Measurements from ENCODE around the gene PLPPR5. TPM values are rescaled to one million over a fixed set of nuclear protein-coding genes. Genes with fewer than 3 reads are reported as not detected.

Gene PLPPR5
- total and polyA plus RNA-seq, 2 of the 8 experiments (the other 6 are each of a cell fraction or from before 2014, with no cell fraction given): 1.9 to 5.6 TPM

- no peak overlapping the region for H4K91ac ChIP-seq (replicated peaks; ENCODE audit: insufficient read length, low read length)
- POLR2A ChIA-PET (ENCODE audit: partially characterized antibody): no interaction called here
- H3K27me3 ChIP-seq (replicated peaks in 1 of 4; ENCODE audit: control insufficient read depth in 3 of 4, extremely low read depth in 1 of 4, insufficient read depth in 3 of 4, low read length in 3 of 4): no peaks in the 10 kb centered on the region
- FAIRE-seq (no peak), DNase-seq (ENCODE audit: low read depth in 1 of 2, low spot score in 2 of 2) (no peak)
- H2AFZ ChIP-seq (ENCODE audit: low read length): no peak overlapping the region
- H2BK12ac ChIP-seq (ENCODE audit: low read depth, low read length): no peak overlapping the region
- no peak overlapping the region for H4K8ac ChIP-seq (ENCODE audit: extremely low read depth, insufficient read depth, low read length)
- H3K79me2 ChIP-seq (ENCODE audit: control insufficient read depth in 1 of 2, insufficient read depth in 2 of 2, low read length in 2 of 2): no peaks in the 10 kb centered on the region
- no peak overlapping the region for H3K9ac ChIP-seq (replicated peaks in 1 of 4; ENCODE audit: extremely low read depth in 1 of 4, low read depth in 3 of 4, low read length in 3 of 4)
- 96% methylated on average over 4 of the region's 4 CpGs; no CpG with 5 or more reads in 1 of the 2 experiments for WGBS, 2 experiments (ENCODE audit: extremely low coverage in 1 of 2, insufficient coverage in 1 of 2, insufficient read length in 1 of 2, insufficient replicate concordance in 2 of 2, low coverage in 1 of 2, low lambda C conversion rate in 2 of 2, missing lambda C conversion rate in 1 of 2)
- H3K23me2 ChIP-seq (ENCODE audit: low read depth, low read length): no peaks in the 10 kb centered on the region; the same call in 1 of the 2 replicates
- no peaks in the 10 kb centered on the region for H3K36me3 ChIP-seq (ENCODE audit: control insufficient read depth in 2 of 4, insufficient read depth in 4 of 4, low read length in 3 of 4)
- no peaks in the 10 kb centered on the region for H3K9me3 ChIP-seq (ENCODE audit: insufficient read depth in 2 of 2, low read depth in 1 of 2, low read length in 1 of 2)
- H3K56ac ChIP-seq (replicated peaks; ENCODE audit: insufficient read length, low read depth, low read length): no peak overlapping the region
- no peak overlapping the region for H2BK120ac ChIP-seq (replicated peaks; ENCODE audit: low read depth, low read length)
- no peak overlapping the region for H3K14ac ChIP-seq (ENCODE audit: insufficient read length)
- H2BK20ac ChIP-seq (ENCODE audit: low read length): no peak overlapping the region
- no peaks in the 10 kb centered on the region for H3K4me1 ChIP-seq (replicated peaks in 1 of 4; ENCODE audit: control insufficient read depth in 3 of 4, insufficient read depth in 4 of 4, low read length in 3 of 4)
- no peak overlapping the region for H3K18ac ChIP-seq (ENCODE audit: extremely low read depth, low read length)
- no peak overlapping the region for H3K23ac ChIP-seq (ENCODE audit: insufficient read length)
- H4K5ac ChIP-seq (ENCODE audit: insufficient read length, low read depth, low read length): no peak overlapping the region
- H3K4me3 ChIP-seq (ENCODE audit: extremely low read depth in 1 of 4, insufficient read depth in 2 of 4, low read depth in 3 of 4, low read length in 4 of 4): no peak overlapping the region
- no peak overlapping the region for H2BK5ac ChIP-seq (ENCODE audit: low read depth, low read length)
- no peak overlapping the region for H3K4ac ChIP-seq (replicated peaks; ENCODE audit: insufficient read length, low read depth, low read length)
- H3K4me2 ChIP-seq (ENCODE audit: insufficient read depth in 1 of 2, low read depth in 2 of 2, low read length in 2 of 2): no peak overlapping the region
- H4K20me1 ChIP-seq (replicated peaks in 1 of 2; ENCODE audit: control insufficient read depth in 1 of 2, insufficient read depth in 2 of 2, low read length in 2 of 2): no peaks in the 10 kb centered on the region
- no peak overlapping the region for H3K27ac ChIP-seq (ENCODE audit: low read depth, low read length)
- H2BK15ac ChIP-seq (ENCODE audit: low read length): no peak overlapping the region
- CTCF ChIA-PET (ENCODE audit: partially characterized antibody): no interaction called here
- no peaks in the 10 kb centered on the region for H3K79me1 ChIP-seq (ENCODE audit: low read depth, low read length)
- H2AK5ac ChIP-seq (ENCODE audit: low read depth, low read length): no peak overlapping the region
- no peak for TF ChIP-seq EGR1 (IDR thresholded peaks at IDR 0.05; ENCODE audit: borderline replicate concordance, low read depth, low read length)
Observed at GRCh38 chr1:98926597-98926996, 78.1 kb downstream of the PLPPR5 start.
